ENCODE data around the gene RIN1. TPM values are rescaled to one million over a fixed set of nuclear protein-coding genes. Genes with fewer than 3 reads are reported as not detected.

The RIN1 gene
- total and polyA plus RNA-seq, 2 of the 13 experiments (the other 11 are each of a cell fraction or from before 2014, with no cell fraction given) = 2.4 to 4.1 TPM

DNA sequence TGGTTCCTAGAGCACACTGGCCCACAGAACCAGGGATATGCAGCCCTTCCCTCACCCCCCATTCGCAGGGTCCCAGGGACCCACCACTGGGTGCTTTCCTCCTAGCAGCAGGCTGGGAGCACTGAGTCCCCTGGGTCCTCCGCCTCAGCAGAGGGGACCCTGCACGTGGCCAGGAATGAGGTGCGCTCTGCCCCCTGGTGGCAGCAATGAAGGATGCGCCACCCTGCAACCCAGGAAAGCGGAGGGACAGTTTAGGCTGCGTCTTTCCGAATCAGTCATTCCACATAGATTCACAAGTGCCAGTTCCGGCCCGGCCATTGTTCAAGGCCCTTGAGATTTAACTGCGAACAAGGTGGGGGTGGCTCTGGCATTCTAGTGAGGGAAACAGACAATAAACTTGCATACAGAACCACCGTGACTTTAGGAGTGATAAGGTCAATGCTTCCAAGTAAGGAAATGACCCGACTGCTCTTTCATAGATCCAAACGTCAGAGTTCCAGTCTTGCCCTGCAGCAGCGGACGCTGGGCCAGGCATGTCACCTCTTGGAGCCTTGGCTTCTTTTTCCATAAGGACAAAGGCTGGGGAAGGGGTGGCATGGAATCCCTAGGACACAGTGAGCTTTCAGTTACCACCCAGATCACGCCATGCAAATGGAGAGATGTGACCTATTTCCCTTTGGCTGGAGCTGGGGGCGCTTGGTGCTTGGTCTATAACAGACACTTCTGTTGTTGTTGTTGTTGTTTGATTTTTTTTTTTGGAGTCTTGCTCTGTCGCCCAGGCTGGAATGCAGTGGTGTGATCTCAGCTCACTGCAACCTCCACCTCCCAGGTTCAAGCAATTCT, 7.7 kb downstream of the RIN1 start (continued):
- TF ChIP-seq, protein P1, sequence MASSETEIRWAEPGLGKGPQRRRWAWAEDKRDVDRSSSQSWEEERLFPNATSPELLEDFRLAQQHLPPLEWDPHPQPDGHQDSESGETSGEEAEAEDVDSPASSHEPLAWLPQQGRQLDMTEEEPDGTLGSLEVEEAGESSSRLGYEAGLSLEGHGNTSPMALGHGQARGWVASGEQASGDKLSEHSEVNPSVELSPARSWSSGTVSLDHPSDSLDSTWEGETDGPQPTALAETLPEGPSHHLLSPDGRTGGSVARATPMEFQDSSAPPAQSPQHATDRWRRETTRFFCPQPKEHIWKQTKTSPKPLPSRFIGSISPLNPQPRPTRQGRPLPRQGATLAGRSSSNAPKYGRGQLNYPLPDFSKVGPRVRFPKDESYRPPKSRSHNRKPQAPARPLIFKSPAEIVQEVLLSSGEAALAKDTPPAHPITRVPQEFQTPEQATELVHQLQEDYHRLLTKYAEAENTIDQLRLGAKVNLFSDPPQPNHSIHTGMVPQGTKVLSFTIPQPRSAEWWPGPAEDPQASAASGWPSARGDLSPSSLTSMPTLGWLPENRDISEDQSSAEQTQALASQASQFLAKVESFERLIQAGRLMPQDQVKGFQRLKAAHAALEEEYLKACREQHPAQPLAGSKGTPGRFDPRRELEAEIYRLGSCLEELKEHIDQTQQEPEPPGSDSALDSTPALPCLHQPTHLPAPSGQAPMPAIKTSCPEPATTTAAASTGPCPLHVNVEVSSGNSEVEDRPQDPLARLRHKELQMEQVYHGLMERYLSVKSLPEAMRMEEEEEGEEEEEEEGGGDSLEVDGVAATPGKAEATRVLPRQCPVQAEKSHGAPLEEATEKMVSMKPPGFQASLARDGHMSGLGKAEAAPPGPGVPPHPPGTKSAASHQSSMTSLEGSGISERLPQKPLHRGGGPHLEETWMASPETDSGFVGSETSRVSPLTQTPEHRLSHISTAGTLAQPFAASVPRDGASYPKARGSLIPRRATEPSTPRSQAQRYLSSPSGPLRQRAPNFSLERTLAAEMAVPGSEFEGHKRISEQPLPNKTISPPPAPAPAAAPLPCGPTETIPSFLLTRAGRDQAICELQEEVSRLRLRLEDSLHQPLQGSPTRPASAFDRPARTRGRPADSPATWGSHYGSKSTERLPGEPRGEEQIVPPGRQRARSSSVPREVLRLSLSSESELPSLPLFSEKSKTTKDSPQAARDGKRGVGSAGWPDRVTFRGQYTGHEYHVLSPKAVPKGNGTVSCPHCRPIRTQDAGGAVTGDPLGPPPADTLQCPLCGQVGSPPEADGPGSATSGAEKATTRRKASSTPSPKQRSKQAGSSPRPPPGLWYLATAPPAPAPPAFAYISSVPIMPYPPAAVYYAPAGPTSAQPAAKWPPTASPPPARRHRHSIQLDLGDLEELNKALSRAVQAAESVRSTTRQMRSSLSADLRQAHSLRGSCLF (CRISPR knock-in tag; IDR thresholded peaks at IDR 0.05; ENCODE audit: borderline replicate concordance) = no peak
- TF ChIP-seq, protein P2, sequence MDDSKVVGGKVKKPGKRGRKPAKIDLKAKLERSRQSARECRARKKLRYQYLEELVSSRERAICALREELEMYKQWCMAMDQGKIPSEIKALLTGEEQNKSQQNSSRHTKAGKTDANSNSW (CRISPR knock-in tag; IDR thresholded peaks at IDR 0.05; ENCODE audit: borderline replicate concordance) = no peak
- TF ChIP-seq MTF1 (CRISPR knock-in tag; IDR thresholded peaks at IDR 0.05) (no peak), KAT2B (IDR thresholded peaks at IDR 0.05; ENCODE audit: borderline replicate concordance, low read depth, low read length) (no peak), GTF2F1 (IDR thresholded peaks at IDR 0.05; ENCODE audit: low read length) (no peak), ZNF749 (CRISPR knock-in tag; IDR thresholded peaks at IDR 0.05; ENCODE audit: borderline replicate concordance) (no peak), PAX8 (CRISPR knock-in tag; IDR thresholded peaks at IDR 0.05; ENCODE audit: borderline replicate concordance) (no peak), NFKB2 (CRISPR knock-in tag; IDR thresholded peaks at IDR 0.05; ENCODE audit: borderline replicate concordance) (peak; percentile 85; the same call in 1 of the 2 replicates), NFE2 (CRISPR knock-in tag; IDR thresholded peaks at IDR 0.05) (no peak), EED (CRISPR knock-in tag; IDR thresholded peaks at IDR 0.05) (no peak), DMAP1 (CRISPR knock-in tag; IDR thresholded peaks at IDR 0.05) (peak; percentile 90), HDAC6 (IDR thresholded peaks at IDR 0.05; ENCODE audit: low read depth, low read length) (no peak)
- TF ChIP-seq, protein P3, sequence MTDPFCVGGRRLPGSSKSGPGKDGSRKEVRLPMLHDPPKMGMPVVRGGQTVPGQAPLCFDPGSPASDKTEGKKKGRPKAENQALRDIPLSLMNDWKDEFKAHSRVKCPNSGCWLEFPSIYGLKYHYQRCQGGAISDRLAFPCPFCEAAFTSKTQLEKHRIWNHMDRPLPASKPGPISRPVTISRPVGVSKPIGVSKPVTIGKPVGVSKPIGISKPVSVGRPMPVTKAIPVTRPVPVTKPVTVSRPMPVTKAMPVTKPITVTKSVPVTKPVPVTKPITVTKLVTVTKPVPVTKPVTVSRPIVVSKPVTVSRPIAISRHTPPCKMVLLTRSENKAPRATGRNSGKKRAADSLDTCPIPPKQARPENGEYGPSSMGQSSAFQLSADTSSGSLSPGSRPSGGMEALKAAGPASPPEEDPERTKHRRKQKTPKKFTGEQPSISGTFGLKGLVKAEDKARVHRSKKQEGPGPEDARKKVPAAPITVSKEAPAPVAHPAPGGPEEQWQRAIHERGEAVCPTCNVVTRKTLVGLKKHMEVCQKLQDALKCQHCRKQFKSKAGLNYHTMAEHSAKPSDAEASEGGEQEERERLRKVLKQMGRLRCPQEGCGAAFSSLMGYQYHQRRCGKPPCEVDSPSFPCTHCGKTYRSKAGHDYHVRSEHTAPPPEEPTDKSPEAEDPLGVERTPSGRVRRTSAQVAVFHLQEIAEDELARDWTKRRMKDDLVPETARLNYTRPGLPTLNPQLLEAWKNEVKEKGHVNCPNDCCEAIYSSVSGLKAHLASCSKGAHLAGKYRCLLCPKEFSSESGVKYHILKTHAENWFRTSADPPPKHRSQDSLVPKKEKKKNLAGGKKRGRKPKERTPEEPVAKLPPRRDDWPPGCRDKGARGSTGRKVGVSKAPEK (CRISPR knock-in tag; IDR thresholded peaks at IDR 0.05; ENCODE audit: borderline replicate concordance) = no peak
- TF ChIP-seq, protein P4, sequence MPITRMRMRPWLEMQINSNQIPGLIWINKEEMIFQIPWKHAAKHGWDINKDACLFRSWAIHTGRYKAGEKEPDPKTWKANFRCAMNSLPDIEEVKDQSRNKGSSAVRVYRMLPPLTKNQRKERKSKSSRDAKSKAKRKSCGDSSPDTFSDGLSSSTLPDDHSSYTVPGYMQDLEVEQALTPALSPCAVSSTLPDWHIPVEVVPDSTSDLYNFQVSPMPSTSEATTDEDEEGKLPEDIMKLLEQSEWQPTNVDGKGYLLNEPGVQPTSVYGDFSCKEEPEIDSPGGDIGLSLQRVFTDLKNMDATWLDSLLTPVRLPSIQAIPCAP (CRISPR knock-in tag; IDR thresholded peaks at IDR 0.05; ENCODE audit: low read depth) = no peak
- TF ChIP-seq, protein P5, sequence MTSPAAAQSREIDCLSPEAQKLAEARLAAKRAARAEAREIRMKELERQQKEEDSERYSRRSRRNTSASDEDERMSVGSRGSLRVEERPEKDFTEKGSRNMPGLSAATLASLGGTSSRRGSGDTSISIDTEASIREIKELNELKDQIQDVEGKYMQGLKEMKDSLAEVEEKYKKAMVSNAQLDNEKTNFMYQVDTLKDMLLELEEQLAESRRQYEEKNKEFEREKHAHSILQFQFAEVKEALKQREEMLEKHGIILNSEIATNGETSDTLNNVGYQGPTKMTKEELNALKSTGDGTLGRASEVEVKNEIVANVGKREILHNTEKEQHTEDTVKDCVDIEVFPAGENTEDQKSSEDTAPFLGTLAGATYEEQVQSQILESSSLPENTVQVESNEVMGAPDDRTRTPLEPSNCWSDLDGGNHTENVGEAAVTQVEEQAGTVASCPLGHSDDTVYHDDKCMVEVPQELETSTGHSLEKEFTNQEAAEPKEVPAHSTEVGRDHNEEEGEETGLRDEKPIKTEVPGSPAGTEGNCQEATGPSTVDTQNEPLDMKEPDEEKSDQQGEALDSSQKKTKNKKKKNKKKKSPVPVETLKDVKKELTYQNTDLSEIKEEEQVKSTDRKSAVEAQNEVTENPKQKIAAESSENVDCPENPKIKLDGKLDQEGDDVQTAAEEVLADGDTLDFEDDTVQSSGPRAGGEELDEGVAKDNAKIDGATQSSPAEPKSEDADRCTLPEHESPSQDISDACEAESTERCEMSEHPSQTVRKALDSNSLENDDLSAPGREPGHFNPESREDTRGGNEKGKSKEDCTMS (CRISPR knock-in tag; conservative IDR thresholded peaks at IDR 0.05) = 0 out of 2 replicates have a peak, but pooled peaks have one; percentile 51
- TF ChIP-seq, protein P6, sequence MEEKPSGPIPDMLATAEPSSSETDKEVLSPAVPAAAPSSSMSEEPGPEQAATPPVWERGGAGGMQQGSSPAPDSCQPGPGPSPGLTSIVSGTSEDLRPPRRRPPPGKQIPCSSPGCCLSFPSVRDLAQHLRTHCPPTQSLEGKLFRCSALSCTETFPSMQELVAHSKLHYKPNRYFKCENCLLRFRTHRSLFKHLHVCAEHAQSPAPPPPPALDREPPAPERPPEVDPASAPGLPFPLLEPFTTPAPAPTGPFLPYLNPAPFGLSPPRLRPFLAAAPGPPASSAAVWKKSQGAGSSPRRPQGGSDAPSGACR (CRISPR knock-in tag; IDR thresholded peaks at IDR 0.05) = no peak

Data from HepG2 (cell line).